Neural cell (in vitro differentiated cells): ENCODE data around the gene HDAC10. TPM values are rescaled to one million over a fixed set of nuclear protein-coding genes. Genes with fewer than 3 reads are reported as not detected.

Experiments
- H2AFZ ChIP-seq: fragments of 200-600, 300-800 bp; sonication (generic), shearing (Covaris generic); 2 replicates; pipeline ENCODE4 v1.6.0; 2014; ENCODE audit warnings: low read depth, mild to moderate bottlenecking, antibody characterized with exemption, low read length, moderate library complexity
- H3F3A ChIP-seq: fragments of 200-600 bp; shearing (Covaris generic); 2 replicates; pipeline ENCODE4 v1.6.1; 2016; ENCODE audit warnings: mild to moderate bottlenecking, moderate library complexity, mixed read lengths, antibody characterized with exemption, low read length; ENCODE audit not compliant: insufficient read depth, poor library complexity, severe bottlenecking
- H3K27ac ChIP-seq: fragments of 200-600, 300-800 bp; sonication (generic), shearing (Covaris generic); 2 replicates; pipeline ENCODE4 v1.5.1; 2014; ENCODE audit warnings: mild to moderate bottlenecking, low read length, moderate library complexity
- H3K27me3 ChIP-seq: fragments of 300-800, 200-600 bp; sonication (generic), shearing (Covaris generic); 2 replicates; pipeline ENCODE4 v1.6.0; 2014; ENCODE audit warnings: mild to moderate bottlenecking, low read depth, low read length, moderate library complexity; ENCODE audit not compliant: insufficient read depth
- H3K36me3 ChIP-seq: fragments of 300-800, 200-600 bp; sonication (generic), shearing (Covaris generic); 2 replicates; pipeline ENCODE4 v1.5.1; 2014; ENCODE audit warnings: mild to moderate bottlenecking, antibody characterized with exemption, low read length, moderate library complexity; ENCODE audit not compliant: insufficient read depth
- H3K4me2 ChIP-seq: fragments of 300-800, 200-600 bp; sonication (generic), shearing (Covaris generic); 2 replicates; pipeline ENCODE4 v1.6.0; 2014; ENCODE audit warnings: mild to moderate bottlenecking, low read length
- H3K4me3 ChIP-seq: fragments of 300-800, 200-600 bp; sonication (generic), shearing (Covaris generic); 2 replicates; pipeline ENCODE4 v1.5.1; 2014; ENCODE audit warnings: mild to moderate bottlenecking, low read length, moderate library complexity
- H3K79me2 ChIP-seq: fragments of 200-600 bp; shearing (Covaris generic); replicated peaks from 2 replicates; pipeline ENCODE4 v1.6.0; 2014; ENCODE audit warnings: mild to moderate bottlenecking, low read length, moderate library complexity; ENCODE audit not compliant: insufficient read depth
- H3K9ac ChIP-seq: fragments of 300-800, 200-600 bp; sonication (generic), shearing (Covaris generic); 2 replicates; pipeline ENCODE4 v1.6.1; 2016; ENCODE audit warnings: mild to moderate bottlenecking, low read length, mixed read lengths
- H3K9me2 ChIP-seq: fragments of 200-600 bp; shearing (Covaris generic); 2 replicates; pipeline ENCODE4 v1.6.1; 2016; ENCODE audit warnings: mild to moderate bottlenecking, low read length, mixed read lengths; ENCODE audit not compliant: insufficient read depth
- H3K9me3 ChIP-seq: fragments of 200-600, 300-800 bp; sonication (generic), shearing (Covaris generic); 2 replicates; pipeline ENCODE4 v1.6.1; 2016; ENCODE audit warnings: mild to moderate bottlenecking, mixed run types, low read length, moderate library complexity, mixed read lengths
- H4K20me1 ChIP-seq: fragments of 200-600 bp; shearing (Covaris generic); 2 replicates; pipeline ENCODE4 v1.6.1; 2016; ENCODE audit warnings: mild to moderate bottlenecking, mixed run types; ENCODE audit not compliant: insufficient read depth
- CTCF ChIP-seq: fragments of 450-650 bp; IDR thresholded peaks from 2 replicates; pipeline ENCODE4 v1.5.1; 2014; ENCODE audit warnings: antibody characterized with exemption, mild to moderate bottlenecking, moderate library complexity; ENCODE audit not compliant: poor library complexity, severe bottlenecking
- MXI1 ChIP-seq: fragments of 450-650 bp; conservative IDR thresholded peaks from 2 replicates; pipeline ENCODE4 v1.6.1; 2014; ENCODE audit warnings: antibody characterized with exemption, mild to moderate bottlenecking; ENCODE audit not compliant: poor library complexity, severe bottlenecking
- POLR2AphosphoS5 ChIP-seq: IDR thresholded peaks from 2 replicates; pipeline ENCODE4 v1.6.1; 2012
- RAD21 ChIP-seq: fragments of 450-650 bp; conservative IDR thresholded peaks from 2 replicates; pipeline ENCODE4 v1.6.1; 2014; ENCODE audit warnings: antibody characterized with exemption, mild to moderate bottlenecking, moderate library complexity
- SMC3 ChIP-seq: fragments of 450-650 bp; conservative IDR thresholded peaks from 2 replicates; pipeline ENCODE4 v1.6.1; 2014; ENCODE audit warnings: antibody characterized with exemption, mild to moderate bottlenecking, moderate library complexity; ENCODE audit not compliant: poor library complexity
- TAF1 ChIP-seq: IDR thresholded peaks from 2 replicates; pipeline ENCODE4 v1.6.1; 2012; ENCODE audit warnings: low read depth
- polyA plus RNA-seq: library from polyadenylated mRNA; depleted of rRNA; stranded (reverse); fragments of >200 nt; gene quantifications from 2 replicates; pipeline ENCODE4 v1.2.3, GENCODE V29; 2014

HDAC10 gene
- polyA plus RNA-seq, 1 donor from 2014 or later: 39.1 TPM

- H3K79me2 ChIP-seq: peaks cover 32% of the 10 kb centered on the region
- no peaks in the 10 kb centered on the region for H3F3A ChIP-seq
- no peak overlapping the region for H2AFZ ChIP-seq
- H3K9me3 ChIP-seq: no peaks in the 10 kb centered on the region
- peaks cover 12% of the 10 kb centered on the region for H4K20me1 ChIP-seq
- H3K36me3 ChIP-seq: no peaks in the 10 kb centered on the region
- H3K4me3 ChIP-seq: no peak overlapping the region
- H3K9me2 ChIP-seq: no peaks in the 10 kb centered on the region
- no peaks in the 10 kb centered on the region for H3K27me3 ChIP-seq
- H3K27ac ChIP-seq: no peak overlapping the region
- no peak overlapping the region for H3K4me2 ChIP-seq
- no peak overlapping the region for H3K9ac ChIP-seq
- TF ChIP-seq TAF1 (no peak), CTCF (no peak), MXI1 (no peak), RAD21 (no peak), POLR2AphosphoS5 (no peak), SMC3 (no peak)
Measured at GRCh38 chr22:50293441-50294318, 42.6 kb upstream of the HDAC10 start.

- Histone ChIP-seq H3K79me2 (peaks cover 27% of the 10 kb centered on the region), H2AFZ (no peak overlapping the region), H3F3A (no peaks in the 10 kb centered on the region), H3K9me3 (no peaks in the 10 kb centered on the region), H3K27me3 (no peaks in the 10 kb centered on the region), H3K9me2 (no peaks in the 10 kb centered on the region), H4K20me1 (peaks cover 12% of the 10 kb centered on the region), H3K9ac (no peak overlapping the region), H3K27ac (no peak overlapping the region), H3K4me2 (no peak overlapping the region), H3K4me3 (no peak overlapping the region), H3K36me3 (no peaks in the 10 kb centered on the region)
- TF ChIP-seq RAD21: no peak
- no peak for TF ChIP-seq CTCF
- TF ChIP-seq MXI1: no peak
Measured at GRCh38 chr22:50292643-50293440, 41.8 kb upstream of the HDAC10 start.
